ENCODE data around the gene KMT2E. TPM values are rescaled to one million over a fixed set of nuclear protein-coding genes. Genes with fewer than 3 reads are reported as not detected.
A peak's percentile ranks its signal among the peaks of the same experiment; 100 is the strongest.
"Not testable (repeated sequence)": the region's sequence is repeated elsewhere in the genome, so short reads cannot be mapped to it uniquely, and the experiment has no call there.

Gene KMT2E
- total and polyA plus RNA-seq, 4 experiments from 2014 or later = 109 to 244 (median 218) TPM

- Mint-ChIP-seq H3K4me3 (peak overlapping the region in 4 of 8 donors; percentile 11 to 61 (median 26)), H3K27me3 (no peaks in the 10 kb centered on the region), H3K4me1 (peaks cover 32 to 63% (median 48%) of the 10 kb centered on the region in 4 donors), H3K36me3 (peaks cover 21 to 73% of the 10 kb centered on the region in 2 donors), H3K27ac (peak overlapping the region in 6 of 7 donors; percentile 5 to 78 (median 72)), H3K9me3 (no peaks in the 10 kb centered on the region)
- H3K36me3 ChIP-seq (ENCODE audit: insufficient read depth, low read length) = peaks cover 65% of the 10 kb centered on the region
- peaks cover 59% of the 10 kb centered on the region for H3K4me1 ChIP-seq (ENCODE audit: insufficient read depth, low read length)
- H3K27ac ChIP-seq (ENCODE audit: low read depth, low read length) = no peak overlapping the region
- no peak for DNase-seq
- intact Hi-C loops (cut with micrococcal nuclease) = no loop called here
- H3K27me3 ChIP-seq (ENCODE audit: insufficient read depth, low read length) = no peaks in the 10 kb centered on the region
- ChIA-PET POLR2A (ENCODE audit: partially characterized antibody) (interaction anchor here (8.5 to 9.0 kb wide), 2 partner anchors 31 to 61 kb away, joined by 44 to 95 read pairs; partner anchors contain the start of gene KMT2E), CTCF (ENCODE audit: partially characterized antibody) (interaction anchor here (0.5 kb wide), 1 partner anchor 68 kb away, joined by 3 read pairs; no protein-coding TSS in a partner anchor)
- H3K9me3 ChIP-seq (ENCODE audit: control insufficient read depth in 1 of 2, low read length in 2 of 2) = no peaks in the 10 kb centered on the region
- no peak overlapping the region for H3K4me3 ChIP-seq (ENCODE audit: low read length in 2 of 2)
Observed at GRCh38 chr7:105044449-105045070, 30.6 kb downstream of the KMT2E start.

GRCh38 chr7:105046414-105046813 lies 32.4 kb downstream of the KMT2E start:
- ChIA-PET CTCF (ENCODE audit: partially characterized antibody) (interaction anchor here (1.1 kb wide), 1 partner anchor 99 kb away, joined by 3 read pairs; no protein-coding TSS in a partner anchor), POLR2A (ENCODE audit: partially characterized antibody) (no interaction called here)
- Histone ChIP-seq H3K4me3 (ENCODE audit: low read length in 2 of 2) (no peak overlapping the region), H3K36me3 (ENCODE audit: insufficient read depth, low read length) (peaks cover 65% of the 10 kb centered on the region), H3K27me3 (ENCODE audit: insufficient read depth, low read length) (no peaks in the 10 kb centered on the region), H3K9me3 (ENCODE audit: control insufficient read depth in 1 of 2, low read length in 2 of 2) (no peaks in the 10 kb centered on the region), H3K4me1 (ENCODE audit: insufficient read depth, low read length) (peaks cover 44% of the 10 kb centered on the region), H3K27ac (ENCODE audit: low read depth, low read length) (no peak overlapping the region)
- Mint-ChIP-seq H3K27ac (peak overlapping the region in 3 of 7 donors; percentile 10 to 74 (median 70)), H3K4me3 (no peak overlapping the region), H3K9me3 (no peaks in the 10 kb centered on the region), H3K4me1 (peaks cover 42 to 64% (median 54%) of the 10 kb centered on the region in 4 donors), H3K36me3 (peaks cover 31 to 77% of the 10 kb centered on the region in 2 donors), H3K27me3 (no peaks in the 10 kb centered on the region)
- no peak for DNase-seq
- intact Hi-C loops (cut with micrococcal nuclease) = no loop called here

DNA sequence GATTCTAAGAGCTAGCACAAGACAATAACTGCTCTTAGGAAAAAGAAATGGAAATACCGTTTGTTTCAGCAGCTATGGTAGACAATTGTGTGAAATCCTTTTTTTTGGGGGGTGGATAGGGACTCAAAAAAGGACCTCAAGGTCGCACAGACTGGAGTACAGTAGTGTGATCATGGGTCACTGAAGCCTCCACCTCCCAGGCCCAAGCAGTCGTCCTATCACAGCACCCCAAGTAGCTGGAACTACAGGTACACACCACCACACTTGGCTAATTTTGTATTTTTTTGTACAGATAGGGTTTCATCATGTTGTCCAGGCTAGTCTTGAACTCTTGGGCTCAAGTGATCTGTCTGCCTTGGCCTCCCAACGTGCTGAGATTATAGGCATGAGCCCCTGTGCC lies 33.9 kb downstream of the KMT2E start:
- ChIA-PET CTCF (ENCODE audit: partially characterized antibody) (interaction anchor here (1.6 to 9.9 kb wide), 2 partner anchors 10 to 66 kb away, joined by 5 to 63 read pairs; no protein-coding TSS in a partner anchor), POLR2A (ENCODE audit: partially characterized antibody) (interaction anchor here (1.0 to 1.3 kb wide), 2 partner anchors 33 to 65 kb away, joined by 3 to 4 read pairs; no protein-coding TSS in a partner anchor)
- H3K27ac Mint-ChIP-seq = peak overlapping the region in 4 of 7 donors; percentile 4 to 74 (median 44)
- peaks cover 36 to 74% of the 10 kb centered on the region in 2 donors for H3K36me3 Mint-ChIP-seq
- H3K9me3 ChIP-seq (ENCODE audit: control insufficient read depth in 1 of 2, low read length in 2 of 2) = no peaks in the 10 kb centered on the region
- no peak overlapping the region for H3K4me3 Mint-ChIP-seq
- peaks cover 53% of the 10 kb centered on the region for H3K4me1 ChIP-seq (ENCODE audit: insufficient read depth, low read length)
- H3K4me1 Mint-ChIP-seq = peaks cover 45 to 74% (median 60%) of the 10 kb centered on the region in 4 donors
- H3K27ac ChIP-seq (ENCODE audit: low read depth, low read length) = no peak overlapping the region
- H3K4me3 ChIP-seq (ENCODE audit: low read length in 2 of 2) = no peak overlapping the region
- no peak for DNase-seq
- intact Hi-C loops (cut with micrococcal nuclease) = no loop called here
- no peaks in the 10 kb centered on the region for H3K9me3 Mint-ChIP-seq
- no peaks in the 10 kb centered on the region for H3K27me3 ChIP-seq (ENCODE audit: insufficient read depth, low read length)
- H3K36me3 ChIP-seq (ENCODE audit: insufficient read depth, low read length) = peaks cover 52% of the 10 kb centered on the region
- H3K27me3 Mint-ChIP-seq = no peaks in the 10 kb centered on the region

DNA sequence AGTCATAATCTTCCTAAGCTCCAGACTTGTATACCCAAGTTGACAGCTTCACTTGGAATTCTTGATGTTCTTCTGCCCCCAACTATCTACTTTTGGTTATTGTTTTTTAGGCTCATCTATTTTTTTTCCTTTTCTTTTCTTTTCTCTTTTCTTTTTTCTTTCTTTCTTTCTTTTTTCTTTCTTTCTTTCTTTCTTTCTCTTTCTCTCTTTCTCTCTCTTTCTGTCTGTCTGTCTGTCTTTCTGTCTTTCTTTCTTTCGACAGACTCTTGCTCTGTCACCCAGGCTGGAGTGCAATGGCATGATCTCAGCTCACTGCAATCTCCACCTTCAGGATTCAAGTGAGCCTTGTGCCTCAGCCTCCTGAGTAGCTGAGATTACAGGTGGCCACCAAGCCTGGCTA lies 36.5 kb downstream of the KMT2E start:
- Mint-ChIP-seq H3K36me3 (peaks cover 36 to 77% of the 10 kb centered on the region in 2 donors), H3K4me3 (peak overlapping the region in 2 of 8 donors; percentile 29 to 66), H3K27ac (peak overlapping the region; percentile 16 to 90 (median 74)), H3K27me3 (no peaks in the 10 kb centered on the region), H3K9me3 (peaks cover 0 to 3% (median 0%) of the 10 kb centered on the region in 8 donors), H3K4me1 (peaks cover 47 to 80% (median 64%) of the 10 kb centered on the region in 4 donors)
- no peaks in the 10 kb centered on the region for H3K9me3 ChIP-seq (ENCODE audit: control insufficient read depth in 1 of 2, low read length in 2 of 2)
- H3K27ac ChIP-seq (ENCODE audit: low read depth, low read length) = no peak overlapping the region
- H3K4me1 ChIP-seq (ENCODE audit: insufficient read depth, low read length) = peaks cover 58% of the 10 kb centered on the region
- no peaks in the 10 kb centered on the region for H3K27me3 ChIP-seq (ENCODE audit: insufficient read depth, low read length)
- POLR2A ChIA-PET (ENCODE audit: partially characterized antibody) = interaction anchor here (1.3 to 2.5 kb wide), 3 partner anchors 33 to 70 kb away, joined by 3 to 10 read pairs (median 4); partner anchors contain the start of gene KMT2E
- CTCF ChIA-PET (ENCODE audit: partially characterized antibody) = interaction anchor here (9.9 kb wide), 1 partner anchor 69 kb away, joined by 63 read pairs; no protein-coding TSS in a partner anchor
- peaks cover 35% of the 10 kb centered on the region for H3K36me3 ChIP-seq (ENCODE audit: insufficient read depth, low read length)
- no peak overlapping the region for H3K4me3 ChIP-seq (ENCODE audit: low read length in 2 of 2)
- DNase-seq = no peak
- intact Hi-C loops (cut with micrococcal nuclease) = no loop called here

GRCh38 chr7:105050899-105051298 lies 36.9 kb downstream of the KMT2E start:
- ChIA-PET POLR2A (ENCODE audit: partially characterized antibody) (interaction anchor here (1.3 to 2.5 kb wide), 3 partner anchors 33 to 70 kb away, joined by 3 to 10 read pairs (median 4); partner anchors contain the start of gene KMT2E), CTCF (ENCODE audit: partially characterized antibody) (interaction anchor here (9.9 kb wide), 1 partner anchor 69 kb away, joined by 63 read pairs; no protein-coding TSS in a partner anchor)
- H3K4me3 ChIP-seq (ENCODE audit: low read length in 2 of 2); H3K27me3 Mint-ChIP-seq; intact Hi-C loops (cut with micrococcal nuclease); H3K9me3 ChIP-seq (ENCODE audit: control insufficient read depth in 1 of 2, low read length in 2 of 2); H3K9me3 Mint-ChIP-seq; H3K27me3 ChIP-seq (ENCODE audit: insufficient read depth, low read length); DNase-seq; H3K27ac ChIP-seq (ENCODE audit: low read depth, low read length): not testable (repeated sequence)
- Mint-ChIP-seq H3K36me3 (peaks cover 32 to 77% of the 10 kb centered on the region in 2 donors), H3K27ac (peak overlapping the region in 6 of 7 donors; percentile 24 to 84 (median 72)), H3K4me1 (peaks cover 48 to 80% (median 64%) of the 10 kb centered on the region in 4 donors), H3K4me3 (peak overlapping the region in 2 of 8 donors; percentile 13 to 36)
- H3K4me1 ChIP-seq (ENCODE audit: insufficient read depth, low read length) = peaks cover 58% of the 10 kb centered on the region
- peaks cover 32% of the 10 kb centered on the region for H3K36me3 ChIP-seq (ENCODE audit: insufficient read depth, low read length)

DNA sequence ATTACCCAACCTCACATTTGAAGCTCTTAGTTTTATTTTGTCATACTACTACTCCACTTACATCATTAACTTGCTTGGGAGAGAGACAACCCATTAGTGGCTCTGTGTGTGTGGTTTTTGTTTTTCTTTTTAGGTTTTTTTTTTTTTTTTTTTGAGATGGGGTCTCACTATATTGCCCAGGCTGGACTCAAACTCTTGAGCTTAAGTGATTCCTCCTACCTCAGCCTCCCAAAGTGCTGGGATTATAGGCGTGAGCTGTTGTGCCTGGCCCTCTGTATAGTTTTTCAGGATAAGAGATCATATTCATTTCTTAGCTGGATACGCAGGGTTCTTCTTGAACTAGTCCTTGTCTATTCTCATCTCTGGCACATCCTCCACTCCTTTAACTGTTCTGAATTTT lies 41.1 kb downstream of the KMT2E start:
- H3K27me3 ChIP-seq (ENCODE audit: insufficient read depth, low read length) = no peaks in the 10 kb centered on the region
- POLR2A ChIA-PET (ENCODE audit: partially characterized antibody) = interaction anchor here (0.7 to 1.4 kb wide), 2 partner anchors 40 to 52 kb away, joined by 3 to 5 read pairs; no protein-coding TSS in a partner anchor
- H3K4me3 Mint-ChIP-seq = peak overlapping the region in 4 of 8 donors; percentile 7 to 41 (median 24)
- peak overlapping the region; percentile 54 to 84 (median 71) for H3K27ac Mint-ChIP-seq
- intact Hi-C loops (cut with micrococcal nuclease) = loop anchor here (2.0 to 5.0 kb wide), 2 partner anchors 14 to 73 kb away; no protein-coding TSS in a partner anchor
- CTCF ChIA-PET (ENCODE audit: partially characterized antibody) = interaction anchor here (0.7 to 9.9 kb wide), 8 partner anchors 12 to 280 kb away, joined by 3 to 63 read pairs (median 3); no protein-coding TSS in a partner anchor
- no peaks in the 10 kb centered on the region for H3K27me3 Mint-ChIP-seq
- H3K36me3 ChIP-seq (ENCODE audit: insufficient read depth, low read length) = peaks cover 2% of the 10 kb centered on the region
- H3K27ac ChIP-seq (ENCODE audit: low read depth, low read length) = no peak overlapping the region
- H3K9me3 ChIP-seq (ENCODE audit: control insufficient read depth in 1 of 2, low read length in 2 of 2) = no peaks in the 10 kb centered on the region
- H3K4me1 ChIP-seq (ENCODE audit: insufficient read depth, low read length) = peaks cover 74% of the 10 kb centered on the region
- no peak overlapping the region for H3K4me3 ChIP-seq (ENCODE audit: low read length in 2 of 2)
- peaks cover 0 to 3% (median 0%) of the 10 kb centered on the region in 8 donors for H3K9me3 Mint-ChIP-seq
- H3K36me3 Mint-ChIP-seq = peaks cover 21 to 70% of the 10 kb centered on the region in 2 donors
- peaks cover 55 to 90% (median 72%) of the 10 kb centered on the region in 4 donors for H3K4me1 Mint-ChIP-seq
- no peak for DNase-seq

All from CD4-positive, alpha-beta memory T cell (primary cell).